Testis (tissue), 3 donors: Measurements from ENCODE around the gene CD244. TPM values are rescaled to one million over a fixed set of nuclear protein-coding genes. Genes with fewer than 3 reads are reported as not detected.
"Not testable (repeated sequence)": the region's sequence is repeated elsewhere in the genome, so short reads cannot be mapped to it uniquely, and the experiment has no call there.

ENCODE experiments used
- DNase-seq: peaks from one replicate; pipeline ENCODE4 v3.0.0-alpha.2; 2019
- H3K27ac ChIP-seq, 2 donors: fragments of 200-600 bp; sonication (generic); one replicate each; pipeline ENCODE4 v1.5.1; 2019
- H3K27me3 ChIP-seq: fragments of 200-600 bp; sonication (generic); one replicate; pipeline ENCODE4 v1.5.1; 2019
- H3K36me3 ChIP-seq: fragments of 200-600 bp; sonication (generic); one replicate; pipeline ENCODE4 v1.5.1; 2017; ENCODE audit warnings: low read depth; ENCODE audit errors: missing control alignments
- H3K4me1 ChIP-seq: fragments of 200-600 bp; sonication (generic); one replicate; pipeline ENCODE4 v1.5.1; 2019
- H3K4me3 ChIP-seq, 2 donors: fragments of 200-600 bp; sonication (generic); one replicate each; pipeline ENCODE4 v1.5.1; 2017 to 2019
- H3K9me3 ChIP-seq: fragments of 200-600 bp; sonication (generic); one replicate; pipeline ENCODE4 v1.5.1; 2017
- POLR2A ChIP-seq: fragments of 450-650 bp; IDR thresholded peaks from one replicate; pipeline ENCODE4 v1.6.1; 2017; ENCODE audit warnings: antibody characterized with exemption, mild to moderate bottlenecking, moderate library complexity
- WGBS, 2 donors: methylation state at CpG; one replicate each; pipeline ENCODE4 v1.1.5; 2018; 5-methylcytosine and 5-hydroxymethylcytosine counted together
- intact Hi-C: fragments of 100-400 bp; cut with DNase I; formaldehyde crosslinking; loops from one replicate; pipeline ENCODE4 v1.15.1; 2023; ENCODE audit warnings: low total_unique reads
- polyA plus RNA-seq: library from polyadenylated mRNA; stranded (reverse); fragments of 350-450 nt; fragmentation: Illumina TruSeq; extraction: RNeasy Lipid Tissue Mini Kit (QIAGEN cat#74804); gene quantifications from one replicate; pipeline ENCODE4 v1.2.3, GENCODE V29; 2014; ENCODE audit warnings: low read depth, low replicate concordance; ENCODE audit not compliant: insufficient read depth
- total RNA-seq, 2 donors: library from RNA; depleted of rRNA; stranded (reverse); fragments of >200 nt; gene quantifications; one replicate each; pipeline ENCODE4 v1.2.3, GENCODE V29; 2016
- TF ChIP-seq, protein P1 (sequence below), 3 experiments: fragments of 450-650 bp in 2 of 3; fragments of 200-600 bp in 1 of 3; sonication (generic) in 1 of 3; IDR thresholded peaks; one replicate each; pipeline ENCODE4 v1.5.1; 2016 to 2019; ENCODE audit warnings: antibody characterized with exemption in 3 of 3, mild to moderate bottlenecking in 2 of 3, moderate library complexity in 1 of 3

The CD244 gene
- total and polyA plus RNA-seq, 3 donors from 2014 or later = 1.4 to 2.4 (median 2.3) TPM

DNA sequence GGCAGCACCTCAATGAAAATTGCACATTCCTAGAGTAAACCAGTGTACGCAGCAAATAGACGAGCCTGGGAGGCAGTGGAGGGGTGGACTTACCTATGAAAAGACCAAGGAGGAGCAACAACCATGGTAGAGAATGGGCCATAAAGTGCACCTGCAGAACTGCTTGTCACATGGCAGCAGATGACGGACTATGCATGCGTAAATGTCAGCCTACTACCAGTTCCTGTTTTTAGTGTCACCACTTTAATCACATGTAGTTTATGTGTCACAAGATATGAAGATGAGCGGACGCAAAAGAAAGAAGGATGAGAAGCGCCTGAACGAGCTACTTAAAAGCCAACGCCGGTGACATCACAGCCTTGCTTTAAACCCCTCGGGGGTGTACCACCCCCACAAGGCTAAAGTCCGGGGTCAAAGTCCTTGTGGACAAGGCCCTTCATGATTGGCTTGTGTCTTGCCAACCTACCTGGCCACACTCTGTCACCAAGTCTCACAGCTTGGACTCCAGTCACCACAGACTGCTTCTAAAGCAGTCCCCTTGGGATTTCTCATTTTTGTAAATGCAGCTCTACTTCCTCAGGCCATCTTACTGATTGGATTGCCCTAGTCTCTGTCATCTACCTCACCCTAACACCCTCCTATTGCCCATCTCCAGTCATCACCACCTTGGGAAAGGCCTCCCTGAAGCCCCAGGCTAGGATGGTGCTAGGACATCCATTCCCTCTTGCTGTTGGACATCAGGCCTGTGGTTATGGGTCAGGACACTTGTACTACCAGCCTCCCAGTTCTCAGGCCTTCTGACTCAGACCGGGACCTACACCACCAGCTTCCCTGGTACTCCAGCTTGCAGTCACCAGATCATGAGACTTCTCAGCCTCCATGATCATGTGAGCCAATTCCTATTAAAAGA, 72.7 kb downstream of the CD244 start:
- Histone ChIP-seq H3K4me3 (no peak overlapping the region), H3K9me3 (no peaks in the 10 kb centered on the region), H3K27ac (no peak overlapping the region), H3K27me3 (no peaks in the 10 kb centered on the region), H3K4me1 (no peaks in the 10 kb centered on the region), H3K36me3 (no peaks in the 10 kb centered on the region)
- WGBS, 2 donors = 85 to 87% methylated on average over 13 of the region's 13 CpGs
- TF ChIP-seq, protein P1, sequence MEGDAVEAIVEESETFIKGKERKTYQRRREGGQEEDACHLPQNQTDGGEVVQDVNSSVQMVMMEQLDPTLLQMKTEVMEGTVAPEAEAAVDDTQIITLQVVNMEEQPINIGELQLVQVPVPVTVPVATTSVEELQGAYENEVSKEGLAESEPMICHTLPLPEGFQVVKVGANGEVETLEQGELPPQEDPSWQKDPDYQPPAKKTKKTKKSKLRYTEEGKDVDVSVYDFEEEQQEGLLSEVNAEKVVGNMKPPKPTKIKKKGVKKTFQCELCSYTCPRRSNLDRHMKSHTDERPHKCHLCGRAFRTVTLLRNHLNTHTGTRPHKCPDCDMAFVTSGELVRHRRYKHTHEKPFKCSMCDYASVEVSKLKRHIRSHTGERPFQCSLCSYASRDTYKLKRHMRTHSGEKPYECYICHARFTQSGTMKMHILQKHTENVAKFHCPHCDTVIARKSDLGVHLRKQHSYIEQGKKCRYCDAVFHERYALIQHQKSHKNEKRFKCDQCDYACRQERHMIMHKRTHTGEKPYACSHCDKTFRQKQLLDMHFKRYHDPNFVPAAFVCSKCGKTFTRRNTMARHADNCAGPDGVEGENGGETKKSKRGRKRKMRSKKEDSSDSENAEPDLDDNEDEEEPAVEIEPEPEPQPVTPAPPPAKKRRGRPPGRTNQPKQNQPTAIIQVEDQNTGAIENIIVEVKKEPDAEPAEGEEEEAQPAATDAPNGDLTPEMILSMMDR (IDR thresholded peaks at IDR 0.05) = no peak
- TF ChIP-seq POLR2A = no peak
- intact Hi-C loops = no loop called here
- DNase-seq = no peak

GRCh38 chr1:160789051-160789701, 73.5 kb downstream of the CD244 start:
- Histone ChIP-seq H3K4me1 (no peaks in the 10 kb centered on the region), H3K27me3 (no peaks in the 10 kb centered on the region), H3K9me3 (no peaks in the 10 kb centered on the region), H3K36me3 (no peaks in the 10 kb centered on the region), H3K4me3 (no peak overlapping the region), H3K27ac (no peak overlapping the region)
- no peak for TF ChIP-seq POLR2A
- TF ChIP-seq, protein P1 (IDR thresholded peaks at IDR 0.05) = no peak
- intact Hi-C loops = no loop called here
- no peak for DNase-seq
- WGBS, 2 donors = 92 to 94% methylated on average over 11 of the region's 11 CpGs

DNA sequence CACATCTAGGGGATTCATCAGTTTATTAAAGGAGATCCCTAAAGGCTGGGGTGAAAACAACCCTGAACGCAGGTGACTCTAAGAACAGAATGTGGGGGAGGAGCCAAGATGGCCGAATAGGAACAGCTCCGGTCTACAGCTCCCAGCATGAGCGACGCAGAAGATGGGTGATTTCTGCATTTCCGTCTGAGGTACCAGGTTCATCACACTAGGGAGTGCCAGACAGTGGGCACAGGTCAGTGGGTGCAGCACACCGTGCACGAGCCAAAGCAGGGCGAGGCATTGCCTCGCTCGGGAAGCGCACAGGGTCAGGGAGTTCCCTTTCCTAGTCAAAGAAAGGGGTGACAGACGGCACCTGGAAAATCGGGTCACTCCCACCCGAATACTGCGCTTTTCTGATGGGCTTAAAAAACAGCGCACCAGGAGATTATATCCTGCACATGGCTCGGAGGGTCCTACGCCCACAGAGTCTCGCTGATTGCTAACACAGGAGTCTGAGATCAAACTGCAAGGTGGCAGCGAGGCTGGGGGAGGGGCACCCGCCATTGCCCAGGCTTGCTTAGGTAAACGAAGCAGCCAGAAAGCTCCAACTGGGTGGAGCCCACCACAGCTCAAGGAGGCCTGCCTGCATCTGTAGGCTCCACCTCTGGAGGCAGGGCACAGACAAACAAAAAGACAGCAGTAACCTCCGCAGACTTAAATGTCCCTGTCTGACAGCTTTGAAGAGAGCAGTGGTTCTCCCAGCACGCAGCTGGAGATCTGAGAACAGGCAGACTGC, 79.5 kb downstream of the CD244 start:
- WGBS, 2 donors = 88 to 90% methylated on average over 19 to 25 of the region's 25 CpGs
- DNase-seq, H3K27ac ChIP-seq, H3K36me3 ChIP-seq, H3K4me3 ChIP-seq, H3K9me3 ChIP-seq, intact Hi-C loops, H3K27me3 ChIP-seq, H3K4me1 ChIP-seq: not testable (repeated sequence)

DNA sequence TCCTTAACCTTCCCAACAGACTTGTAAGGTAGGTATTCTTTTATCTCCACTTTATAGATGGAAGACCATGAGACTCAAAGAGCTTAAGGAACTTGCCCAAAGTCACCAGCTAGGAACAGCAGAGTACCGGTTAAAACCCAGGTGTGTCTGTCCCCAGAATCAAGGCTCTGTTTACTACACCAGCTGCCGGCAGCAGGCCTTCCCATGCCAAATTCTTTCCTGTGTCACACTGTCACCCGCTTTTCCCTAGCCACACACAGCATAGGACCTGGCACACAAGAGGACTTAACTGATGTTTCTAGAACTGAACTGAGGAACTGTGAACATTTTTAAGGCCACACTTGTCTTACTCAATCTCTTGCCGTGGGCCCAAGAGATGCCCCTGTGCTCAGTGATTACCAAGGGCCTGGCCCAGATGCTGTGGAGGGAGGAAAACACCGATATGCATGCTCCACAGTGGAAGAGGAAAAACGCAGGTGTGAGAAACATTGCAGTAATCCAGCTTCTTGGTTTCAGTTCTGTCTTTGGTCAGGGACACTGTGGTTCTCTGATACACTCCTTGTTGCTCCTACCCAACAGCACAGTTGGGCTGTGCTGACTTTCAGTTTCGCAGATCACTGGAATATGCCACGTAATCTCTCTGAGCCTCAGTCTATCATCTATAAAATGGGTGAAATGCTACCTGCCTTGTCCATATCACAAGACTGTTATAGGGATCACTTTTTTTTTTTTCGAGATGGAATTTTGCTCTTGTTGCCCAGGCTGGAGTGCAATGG, 80.6 kb downstream of the CD244 start:
- Histone ChIP-seq H3K9me3 (no peaks in the 10 kb centered on the region), H3K27ac (no peak overlapping the region), H3K4me3 (no peak overlapping the region), H3K27me3 (no peaks in the 10 kb centered on the region), H3K4me1 (no peaks in the 10 kb centered on the region), H3K36me3 (no peaks in the 10 kb centered on the region)
- intact Hi-C loops = no loop called here
- 87 to 91% methylated on average over 9 of the region's 9 CpGs for WGBS, 2 donors
- DNase-seq = no peak
- TF ChIP-seq, protein P1 (IDR thresholded peaks at IDR 0.05) = no peak
- no peak for TF ChIP-seq POLR2A
